Measurements from ENCODE around the gene MYB.
"Not testable (repeated sequence)": the region's sequence is repeated elsewhere in the genome, so short reads cannot be mapped to it uniquely, and the experiment has no call there.

MYB gene

DNA sequence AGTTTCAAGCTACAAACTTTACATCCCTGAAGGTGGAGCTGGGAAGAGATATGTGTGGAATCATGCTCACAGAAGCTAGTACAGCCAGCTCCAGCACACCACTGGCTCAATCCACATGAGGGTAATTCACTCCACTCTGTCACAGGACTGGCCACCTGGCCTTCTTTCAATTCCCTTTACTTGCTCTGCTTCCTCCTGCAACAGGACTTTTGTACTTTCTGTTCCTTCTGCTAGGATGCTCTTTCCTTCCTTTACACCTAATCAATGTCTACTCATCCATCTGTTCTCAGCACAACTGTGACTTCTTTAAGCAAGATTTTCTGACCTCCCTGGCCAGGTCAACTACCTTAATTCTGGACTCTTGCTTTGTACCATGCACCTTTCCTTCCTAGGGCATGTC lies 39.4 kb upstream of the MYB start:
- ChIA-PET POLR2A (interaction anchor here (1.2 kb wide), 1 partner anchor 87 kb away, joined by 4 read pairs; the partner anchor contains the start of gene HBS1L), CTCF (interaction anchor here (0.8 to 4.7 kb wide), 5 partner anchors 19 to 308 kb away, joined by 3 to 65 read pairs (median 7); no protein-coding TSS in a partner anchor)
- TF ChIP-seq, protein P1, sequence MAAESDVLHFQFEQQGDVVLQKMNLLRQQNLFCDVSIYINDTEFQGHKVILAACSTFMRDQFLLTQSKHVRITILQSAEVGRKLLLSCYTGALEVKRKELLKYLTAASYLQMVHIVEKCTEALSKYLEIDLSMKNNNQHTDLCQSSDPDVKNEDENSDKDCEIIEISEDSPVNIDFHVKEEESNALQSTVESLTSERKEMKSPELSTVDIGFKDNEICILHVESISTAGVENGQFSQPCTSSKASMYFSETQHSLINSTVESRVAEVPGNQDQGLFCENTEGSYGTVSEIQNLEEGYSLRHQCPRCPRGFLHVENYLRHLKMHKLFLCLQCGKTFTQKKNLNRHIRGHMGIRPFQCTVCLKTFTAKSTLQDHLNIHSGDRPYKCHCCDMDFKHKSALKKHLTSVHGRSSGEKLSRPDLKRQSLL (tag by site-specific recombination; IDR thresholded peaks at IDR 0.05) = no peak
- TF ChIP-seq, protein P2, sequence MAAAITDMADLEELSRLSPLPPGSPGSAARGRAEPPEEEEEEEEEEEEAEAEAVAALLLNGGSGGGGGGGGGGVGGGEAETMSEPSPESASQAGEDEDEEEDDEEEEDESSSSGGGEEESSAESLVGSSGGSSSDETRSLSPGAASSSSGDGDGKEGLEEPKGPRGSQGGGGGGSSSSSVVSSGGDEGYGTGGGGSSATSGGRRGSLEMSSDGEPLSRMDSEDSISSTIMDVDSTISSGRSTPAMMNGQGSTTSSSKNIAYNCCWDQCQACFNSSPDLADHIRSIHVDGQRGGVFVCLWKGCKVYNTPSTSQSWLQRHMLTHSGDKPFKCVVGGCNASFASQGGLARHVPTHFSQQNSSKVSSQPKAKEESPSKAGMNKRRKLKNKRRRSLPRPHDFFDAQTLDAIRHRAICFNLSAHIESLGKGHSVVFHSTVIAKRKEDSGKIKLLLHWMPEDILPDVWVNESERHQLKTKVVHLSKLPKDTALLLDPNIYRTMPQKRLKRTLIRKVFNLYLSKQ (tag by site-specific recombination; IDR thresholded peaks at IDR 0.05; ENCODE audit: borderline replicate concordance) = no peak
- TF ChIP-seq ZFP3 (tag by site-specific recombination; IDR thresholded peaks at IDR 0.05; ENCODE audit: low read depth) (no peak), ZNF138 (tag by site-specific recombination; IDR thresholded peaks at IDR 0.05; ENCODE audit: borderline replicate concordance) (no peak), ZNF391 (tag by site-specific recombination; IDR thresholded peaks at IDR 0.05; ENCODE audit: borderline replicate concordance, low read depth) (no peak), ZNF169 (tag by site-specific recombination; IDR thresholded peaks at IDR 0.05) (no peak)
- TF ChIP-seq, protein P3, sequence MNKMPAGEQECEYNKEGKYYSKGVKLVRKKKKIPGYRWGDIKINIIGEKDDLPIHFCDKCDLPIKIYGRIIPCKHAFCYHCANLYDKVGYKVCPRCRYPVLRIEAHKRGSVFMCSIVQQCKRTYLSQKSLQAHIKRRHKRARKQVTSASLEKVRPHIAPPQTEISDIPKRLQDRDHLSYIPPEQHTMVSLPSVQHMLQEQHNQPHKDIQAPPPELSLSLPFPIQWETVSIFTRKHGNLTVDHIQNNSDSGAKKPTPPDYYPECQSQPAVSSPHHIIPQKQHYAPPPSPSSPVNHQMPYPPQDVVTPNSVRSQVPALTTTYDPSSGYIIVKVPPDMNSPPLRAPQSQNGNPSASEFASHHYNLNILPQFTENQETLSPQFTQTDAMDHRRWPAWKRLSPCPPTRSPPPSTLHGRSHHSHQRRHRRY (tag by site-specific recombination; IDR thresholded peaks at IDR 0.05) = no peak
- Histone ChIP-seq H3K36me3 (ENCODE audit: control insufficient read depth in 2 of 2, insufficient read depth in 1 of 2, low read length in 2 of 2) (no peaks in the 10 kb centered on the region), H3K27ac (ENCODE audit: extremely low read depth, low read depth, low read length) (no peak overlapping the region), H3K4me3 (ENCODE audit: low read depth, low read length) (no peak overlapping the region), H3K9me3 (ENCODE audit: control insufficient read depth, insufficient read depth, low read depth, low read length) (no peaks in the 10 kb centered on the region), H3K4me1 (ENCODE audit: control insufficient read depth, insufficient read depth, low read length) (no peaks in the 10 kb centered on the region)

DNA sequence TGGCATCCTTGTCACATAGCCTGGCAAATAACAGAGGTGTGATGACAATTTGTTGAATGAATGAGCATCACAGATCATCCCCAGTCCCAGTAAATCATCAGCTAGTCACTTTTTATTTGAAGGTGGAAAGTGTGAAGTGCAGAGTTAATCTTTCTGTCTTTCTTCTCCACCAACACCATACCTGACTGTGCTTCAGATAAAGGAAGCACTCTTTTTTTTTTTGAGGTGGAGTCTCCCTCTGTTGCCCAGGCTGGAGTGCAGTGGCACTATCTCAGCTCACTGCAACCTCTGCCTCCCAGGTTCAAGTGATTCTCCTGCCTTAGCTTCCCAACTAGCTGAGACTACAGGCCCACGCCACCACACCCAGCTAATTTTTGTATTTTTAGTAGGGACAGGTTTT lies 38.9 kb upstream of the MYB start:
- not testable (repeated sequence) for H3K27ac ChIP-seq (ENCODE audit: extremely low read depth, low read depth, low read length); H3K4me3 ChIP-seq (ENCODE audit: low read depth, low read length); H3K4me1 ChIP-seq (ENCODE audit: control insufficient read depth, insufficient read depth, low read length); H3K9me3 ChIP-seq (ENCODE audit: control insufficient read depth, insufficient read depth, low read depth, low read length); H3K36me3 ChIP-seq (ENCODE audit: control insufficient read depth in 2 of 2, insufficient read depth in 1 of 2, low read length in 2 of 2)
- ChIA-PET POLR2A (interaction anchor here (1.2 kb wide), 1 partner anchor 87 kb away, joined by 4 read pairs; the partner anchor contains the start of gene HBS1L), CTCF (interaction anchor here (0.5 to 4.7 kb wide), 5 partner anchors 20 to 762 kb away, joined by 3 to 65 read pairs (median 3); no protein-coding TSS in a partner anchor)

DNA sequence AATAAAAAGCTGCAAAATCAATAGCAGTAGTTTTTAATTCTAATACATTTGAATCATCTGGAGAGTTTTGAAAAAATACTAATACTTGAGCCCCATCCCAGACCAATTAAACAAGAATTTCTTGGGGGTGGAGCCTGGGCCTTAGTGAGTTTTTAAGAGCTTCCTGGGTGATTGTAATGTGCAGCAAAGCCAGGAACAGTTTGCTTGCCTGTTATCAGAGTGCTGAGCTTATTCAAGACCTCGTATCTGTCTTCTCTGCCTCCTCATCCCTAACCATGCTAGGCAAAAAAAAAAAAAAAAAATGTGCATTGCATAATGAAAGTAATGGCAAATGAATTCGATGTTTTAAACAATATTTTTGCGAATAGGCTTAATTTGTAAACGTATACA lies 36.4 kb upstream of the MYB start:
- Histone ChIP-seq H3K27ac (ENCODE audit: extremely low read depth, low read depth, low read length) (no peak overlapping the region), H3K36me3 (ENCODE audit: control insufficient read depth in 2 of 2, insufficient read depth in 1 of 2, low read length in 2 of 2) (no peaks in the 10 kb centered on the region), H3K9me3 (ENCODE audit: control insufficient read depth, insufficient read depth, low read depth, low read length) (no peaks in the 10 kb centered on the region), H3K4me1 (ENCODE audit: control insufficient read depth, insufficient read depth, low read length) (no peaks in the 10 kb centered on the region), H3K4me3 (ENCODE audit: low read depth, low read length) (no peak overlapping the region)
- ChIA-PET CTCF (interaction anchor here (0.6 to 4.7 kb wide), 42 partner anchors 9 to 1311 kb away, joined by 3 to 65 read pairs (median 4); no protein-coding TSS in a partner anchor), POLR2A (interaction anchor here (0.7 kb wide), 1 partner anchor 98 kb away, joined by 4 read pairs; no protein-coding TSS in a partner anchor)
- TF ChIP-seq KLF7 (tag by site-specific recombination; IDR thresholded peaks at IDR 0.05; ENCODE audit: borderline replicate concordance) (no peak), ZNF777 (tag by site-specific recombination; IDR thresholded peaks at IDR 0.05; ENCODE audit: borderline replicate concordance) (no peak), ZNF184 (tag by site-specific recombination; IDR thresholded peaks at IDR 0.05) (no peak), KLF10 (tag by site-specific recombination; IDR thresholded peaks at IDR 0.05) (no peak), SP2 (tag by site-specific recombination; IDR thresholded peaks at IDR 0.05) (no peak), PRDM1 (tag by site-specific recombination; IDR thresholded peaks at IDR 0.05) (no peak)
- TF ChIP-seq, protein P4, sequence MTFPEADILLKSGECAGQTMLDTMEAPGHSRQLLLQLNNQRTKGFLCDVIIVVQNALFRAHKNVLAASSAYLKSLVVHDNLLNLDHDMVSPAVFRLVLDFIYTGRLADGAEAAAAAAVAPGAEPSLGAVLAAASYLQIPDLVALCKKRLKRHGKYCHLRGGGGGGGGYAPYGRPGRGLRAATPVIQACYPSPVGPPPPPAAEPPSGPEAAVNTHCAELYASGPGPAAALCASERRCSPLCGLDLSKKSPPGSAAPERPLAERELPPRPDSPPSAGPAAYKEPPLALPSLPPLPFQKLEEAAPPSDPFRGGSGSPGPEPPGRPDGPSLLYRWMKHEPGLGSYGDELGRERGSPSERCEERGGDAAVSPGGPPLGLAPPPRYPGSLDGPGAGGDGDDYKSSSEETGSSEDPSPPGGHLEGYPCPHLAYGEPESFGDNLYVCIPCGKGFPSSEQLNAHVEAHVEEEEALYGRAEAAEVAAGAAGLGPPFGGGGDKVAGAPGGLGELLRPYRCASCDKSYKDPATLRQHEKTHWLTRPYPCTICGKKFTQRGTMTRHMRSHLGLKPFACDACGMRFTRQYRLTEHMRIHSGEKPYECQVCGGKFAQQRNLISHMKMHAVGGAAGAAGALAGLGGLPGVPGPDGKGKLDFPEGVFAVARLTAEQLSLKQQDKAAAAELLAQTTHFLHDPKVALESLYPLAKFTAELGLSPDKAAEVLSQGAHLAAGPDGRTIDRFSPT (tag by site-specific recombination; IDR thresholded peaks at IDR 0.05) = no peak
- TF ChIP-seq, protein P5, sequence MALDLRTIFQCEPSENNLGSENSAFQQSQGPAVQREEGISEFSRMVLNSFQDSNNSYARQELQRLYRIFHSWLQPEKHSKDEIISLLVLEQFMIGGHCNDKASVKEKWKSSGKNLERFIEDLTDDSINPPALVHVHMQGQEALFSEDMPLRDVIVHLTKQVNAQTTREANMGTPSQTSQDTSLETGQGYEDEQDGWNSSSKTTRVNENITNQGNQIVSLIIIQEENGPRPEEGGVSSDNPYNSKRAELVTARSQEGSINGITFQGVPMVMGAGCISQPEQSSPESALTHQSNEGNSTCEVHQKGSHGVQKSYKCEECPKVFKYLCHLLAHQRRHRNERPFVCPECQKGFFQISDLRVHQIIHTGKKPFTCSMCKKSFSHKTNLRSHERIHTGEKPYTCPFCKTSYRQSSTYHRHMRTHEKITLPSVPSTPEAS (tag by site-specific recombination; IDR thresholded peaks at IDR 0.05) = no peak

Data from HEK293 (cell line).